HUES6 (cell line): ENCODE data around the gene PREB.

Experiments
- H3K27ac ChIP-seq: 2 replicates; pipeline ENCODE4 v1.7.0; 2013; ENCODE audit warnings: low read depth, mild to moderate bottlenecking, low read length, inconsistent platforms
- H3K27me3 ChIP-seq: 2 replicates; pipeline ENCODE4 v1.6.1; 2013; ENCODE audit warnings: low read length; ENCODE audit not compliant: control insufficient read depth, insufficient read depth
- H3K36me3 ChIP-seq: 2 replicates; pipeline ENCODE4 v1.6.1; 2013; ENCODE audit warnings: low read length; ENCODE audit not compliant: control insufficient read depth, insufficient read depth
- H3K4me1 ChIP-seq: 2 replicates; pipeline ENCODE4 v1.6.1; 2013; ENCODE audit warnings: low read length; ENCODE audit not compliant: control insufficient read depth, insufficient read depth
- H3K4me3 ChIP-seq: 2 replicates; pipeline ENCODE4 v1.5.1; 2013; ENCODE audit warnings: low read depth, low read length
- H3K9ac ChIP-seq: one replicate; pipeline ENCODE4 v1.6.1; 2013; ENCODE audit warnings: mild to moderate bottlenecking, low read length
- H3K9me3 ChIP-seq: 2 replicates; pipeline ENCODE4 v1.6.1; 2013; ENCODE audit warnings: low read depth, low read length; ENCODE audit not compliant: control insufficient read depth, insufficient read depth

The PREB gene

DNA sequence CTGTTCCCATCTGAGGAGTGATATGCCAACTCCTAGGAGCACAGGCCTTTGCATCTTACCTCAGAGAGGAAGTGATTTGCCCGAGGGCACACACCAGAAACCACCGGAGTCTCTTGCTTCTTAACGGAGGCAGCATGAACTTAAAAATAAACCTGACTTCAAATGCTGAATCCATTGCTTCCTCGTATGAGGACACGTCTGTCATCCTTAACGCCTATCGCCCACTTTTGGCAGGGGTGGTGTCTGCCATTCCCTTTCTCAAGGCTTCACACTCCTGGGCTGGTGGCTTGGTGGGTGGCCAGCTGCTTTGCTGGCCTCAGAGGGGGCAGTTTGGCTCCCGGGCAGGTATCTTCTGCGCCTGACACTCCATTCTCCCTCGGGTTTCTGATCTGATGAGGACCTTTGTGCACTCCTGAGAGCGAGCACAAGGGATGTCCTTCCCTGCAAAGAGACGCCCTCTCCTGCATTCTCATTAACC lies 1.1 kb upstream of the PREB start:
- peaks cover 25% of the 10 kb centered on the region for H3K36me3 ChIP-seq
- H3K4me3 ChIP-seq = no peak overlapping the region
- H3K9me3 ChIP-seq = no peaks in the 10 kb centered on the region
- no peak overlapping the region for H3K27ac ChIP-seq
- no peak overlapping the region for H3K9ac ChIP-seq
- peaks cover 6% of the 10 kb centered on the region; the same call in 1 of the 2 replicates for H3K4me1 ChIP-seq
- H3K27me3 ChIP-seq = peaks cover 3% of the 10 kb centered on the region; the same call in 1 of the 2 replicates

DNA sequence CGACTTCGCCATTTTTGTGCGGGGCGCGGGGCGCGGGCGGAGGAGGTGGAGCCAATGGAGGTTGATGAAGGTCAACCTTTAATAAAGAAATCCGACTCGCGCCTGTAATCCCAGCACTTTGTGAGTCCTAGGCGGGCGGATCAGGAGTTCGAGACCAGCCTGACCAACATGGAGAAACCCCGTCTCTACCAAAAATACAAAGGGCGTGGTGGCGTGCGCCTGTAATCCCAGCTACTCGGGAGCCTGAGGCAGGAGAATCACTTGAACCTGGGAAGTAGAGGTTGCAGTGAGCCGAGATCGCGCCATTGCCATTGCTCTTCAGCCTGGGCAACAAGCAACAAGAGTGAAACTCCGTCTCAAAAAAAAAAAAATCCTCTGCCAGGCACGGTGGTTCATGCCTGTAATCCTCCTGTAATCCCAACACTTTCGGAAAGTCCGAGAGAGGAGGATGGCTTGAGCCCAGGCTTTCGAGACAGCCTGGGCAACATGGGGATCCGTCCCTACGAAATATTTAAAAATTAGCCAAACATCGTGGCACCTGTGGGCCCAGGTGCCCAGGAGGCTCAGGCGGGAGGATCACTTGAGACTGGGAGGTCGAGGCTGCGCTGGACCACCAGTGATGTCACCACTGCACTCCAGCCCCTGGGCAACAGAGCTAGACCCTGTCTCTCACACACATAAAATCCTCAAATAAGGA lies 493 bp upstream of the PREB start:
- H3K4me1 ChIP-seq = peaks cover 6% of the 10 kb centered on the region; the same call in 1 of the 2 replicates
- H3K27ac ChIP-seq = no peak overlapping the region
- H3K9me3 ChIP-seq = no peaks in the 10 kb centered on the region
- no peak overlapping the region for H3K9ac ChIP-seq
- peak overlapping the region; percentile 96 for H3K4me3 ChIP-seq
- H3K36me3 ChIP-seq = peaks cover 31% of the 10 kb centered on the region
- H3K27me3 ChIP-seq = peaks cover 3% of the 10 kb centered on the region; the same call in 1 of the 2 replicates

DNA sequence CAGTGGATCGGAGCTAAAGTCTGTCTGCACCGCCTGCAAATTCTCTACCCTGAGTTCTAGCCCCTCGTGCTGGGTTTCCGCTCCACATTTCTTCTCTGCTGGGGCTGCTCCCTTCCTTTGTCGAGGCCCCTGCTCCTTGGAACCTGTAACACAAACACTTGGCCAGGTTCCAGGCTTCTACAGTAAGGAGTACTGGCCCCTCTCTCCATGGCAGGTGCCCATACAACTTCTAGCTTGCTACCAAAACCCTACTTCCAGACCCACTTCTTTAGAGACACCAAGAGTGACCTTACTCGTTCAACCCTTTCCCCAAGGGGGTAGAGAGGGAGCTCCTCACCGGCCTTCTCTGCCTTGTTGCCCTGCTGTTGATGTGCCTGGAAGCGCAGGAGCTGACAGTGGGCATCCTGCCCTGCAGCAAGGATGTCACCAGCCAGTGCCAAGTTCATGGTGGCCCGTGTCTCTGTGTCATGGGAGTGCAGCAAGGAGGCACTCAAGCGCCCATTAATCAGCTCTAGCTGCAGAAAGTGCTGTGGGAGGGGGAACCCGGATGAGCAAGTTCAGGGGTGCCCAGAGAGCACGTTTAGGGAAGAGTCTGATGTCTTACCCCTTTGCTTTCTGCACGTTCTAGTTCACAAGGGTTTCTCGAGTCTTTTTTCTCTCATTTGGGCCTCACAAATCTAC lies 1.1 kb downstream of the PREB start:
- peaks cover 6% of the 10 kb centered on the region; the same call in 1 of the 2 replicates for H3K4me1 ChIP-seq
- H3K9me3 ChIP-seq = no peaks in the 10 kb centered on the region
- peaks cover 3% of the 10 kb centered on the region; the same call in 1 of the 2 replicates for H3K27me3 ChIP-seq
- H3K36me3 ChIP-seq = peaks cover 37% of the 10 kb centered on the region
- H3K27ac ChIP-seq = no peak overlapping the region
- peak overlapping the region; percentile 77 for H3K9ac ChIP-seq
- peak overlapping the region; percentile 96 for H3K4me3 ChIP-seq

DNA sequence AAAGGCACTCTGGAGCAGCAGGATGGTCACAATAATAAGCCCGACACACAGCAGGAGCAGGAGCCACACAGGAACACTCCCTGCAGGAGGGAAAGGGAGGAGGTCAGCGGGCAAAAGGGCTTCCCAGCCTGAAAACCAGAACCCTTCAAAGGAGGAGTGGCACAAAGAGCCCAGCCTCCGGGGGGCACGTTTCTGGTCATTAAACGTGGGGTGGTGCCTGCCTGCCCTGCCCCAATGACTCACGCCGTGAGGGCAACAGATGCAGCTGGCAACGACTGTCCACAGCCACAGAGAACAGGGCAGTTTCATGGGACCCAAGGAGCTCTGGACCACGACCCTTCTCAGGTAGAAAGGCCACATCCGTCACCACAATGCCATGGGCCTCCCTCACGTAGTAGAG lies 3.0 kb downstream of the PREB start:
- H3K27me3 ChIP-seq = no peaks in the 10 kb centered on the region
- H3K4me3 ChIP-seq = no peak overlapping the region
- H3K9ac ChIP-seq = no peak overlapping the region
- H3K9me3 ChIP-seq = no peaks in the 10 kb centered on the region
- H3K4me1 ChIP-seq = peaks cover 6% of the 10 kb centered on the region; the same call in 1 of the 2 replicates
- no peak overlapping the region for H3K27ac ChIP-seq
- H3K36me3 ChIP-seq = peaks cover 37% of the 10 kb centered on the region

DNA sequence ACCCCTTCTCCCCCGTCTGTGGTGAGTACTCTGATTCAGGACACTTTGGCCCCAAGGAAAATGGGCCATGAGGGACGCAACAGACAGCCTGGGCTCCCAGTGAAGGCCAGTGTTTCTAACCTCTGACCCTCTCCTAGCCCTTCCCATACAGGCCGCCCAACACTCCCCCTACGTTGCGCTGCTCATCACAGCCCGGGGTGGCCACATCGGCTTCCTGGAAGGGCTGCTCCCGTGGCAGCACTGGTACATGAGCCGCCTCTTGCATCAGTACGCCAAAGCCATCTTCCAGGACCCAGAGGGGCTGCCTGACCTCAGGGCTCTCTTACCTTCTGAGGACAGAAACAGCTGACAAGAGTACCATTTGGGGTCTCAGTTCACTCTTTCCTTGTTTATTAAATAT lies 4.0 kb downstream of the PREB start:
- H3K4me3 ChIP-seq = no peak overlapping the region
- no peaks in the 10 kb centered on the region for H3K27me3 ChIP-seq
- peaks cover 6% of the 10 kb centered on the region; the same call in 1 of the 2 replicates for H3K4me1 ChIP-seq
- H3K9me3 ChIP-seq = no peaks in the 10 kb centered on the region
- H3K27ac ChIP-seq = no peak overlapping the region
- H3K9ac ChIP-seq = no peak overlapping the region
- H3K36me3 ChIP-seq = peaks cover 37% of the 10 kb centered on the region

DNA sequence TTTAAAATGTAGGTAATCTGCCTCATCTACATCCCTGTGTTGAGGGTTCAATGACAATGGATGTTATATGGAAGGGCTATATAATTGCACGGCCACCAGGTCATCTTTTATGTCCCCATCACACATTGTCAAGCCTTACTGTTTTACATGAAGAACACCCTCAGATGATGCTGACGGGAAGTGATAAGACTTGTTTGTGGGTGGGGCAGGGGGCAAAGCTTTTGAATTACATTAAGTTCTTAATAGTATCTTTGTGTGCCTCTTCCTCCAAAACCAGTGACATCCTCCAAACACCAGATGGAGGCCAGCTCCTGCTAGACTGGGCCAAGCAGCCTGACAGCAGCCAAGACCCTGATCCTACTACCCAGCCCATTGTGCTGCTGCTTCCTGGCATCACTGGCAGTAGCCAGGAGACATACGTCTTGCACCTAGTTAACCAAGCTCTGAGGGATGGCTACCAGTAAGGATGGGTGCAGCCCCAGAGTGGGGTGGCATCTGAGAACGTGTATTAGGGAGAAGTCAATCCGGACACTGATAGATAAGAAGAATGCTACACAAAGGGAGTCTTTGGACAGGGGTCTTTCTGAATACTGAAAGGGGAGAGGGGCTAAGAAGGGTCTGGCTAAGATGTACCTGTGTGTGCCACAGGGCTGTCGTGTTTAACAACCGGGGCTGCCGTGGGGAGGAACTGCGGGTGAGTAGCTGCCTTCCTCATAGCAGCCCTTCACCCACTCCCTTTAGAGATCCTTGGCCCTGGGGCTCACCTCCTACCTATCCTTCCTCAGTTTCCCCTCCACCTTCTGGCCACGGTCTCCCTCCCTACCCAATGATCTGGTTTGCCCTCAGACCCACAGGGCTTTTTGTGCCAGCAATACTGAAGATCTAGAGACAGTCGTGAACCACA lies 5.5 kb downstream of the PREB start:
- peaks cover 7% of the 10 kb centered on the region for H3K27me3 ChIP-seq
- H3K9me3 ChIP-seq = no peaks in the 10 kb centered on the region
- H3K36me3 ChIP-seq = peaks cover 37% of the 10 kb centered on the region
- no peak overlapping the region for H3K9ac ChIP-seq
- no peak overlapping the region for H3K27ac ChIP-seq
- peaks cover 9% of the 10 kb centered on the region for H3K4me1 ChIP-seq
- no peak overlapping the region for H3K4me3 ChIP-seq

DNA sequence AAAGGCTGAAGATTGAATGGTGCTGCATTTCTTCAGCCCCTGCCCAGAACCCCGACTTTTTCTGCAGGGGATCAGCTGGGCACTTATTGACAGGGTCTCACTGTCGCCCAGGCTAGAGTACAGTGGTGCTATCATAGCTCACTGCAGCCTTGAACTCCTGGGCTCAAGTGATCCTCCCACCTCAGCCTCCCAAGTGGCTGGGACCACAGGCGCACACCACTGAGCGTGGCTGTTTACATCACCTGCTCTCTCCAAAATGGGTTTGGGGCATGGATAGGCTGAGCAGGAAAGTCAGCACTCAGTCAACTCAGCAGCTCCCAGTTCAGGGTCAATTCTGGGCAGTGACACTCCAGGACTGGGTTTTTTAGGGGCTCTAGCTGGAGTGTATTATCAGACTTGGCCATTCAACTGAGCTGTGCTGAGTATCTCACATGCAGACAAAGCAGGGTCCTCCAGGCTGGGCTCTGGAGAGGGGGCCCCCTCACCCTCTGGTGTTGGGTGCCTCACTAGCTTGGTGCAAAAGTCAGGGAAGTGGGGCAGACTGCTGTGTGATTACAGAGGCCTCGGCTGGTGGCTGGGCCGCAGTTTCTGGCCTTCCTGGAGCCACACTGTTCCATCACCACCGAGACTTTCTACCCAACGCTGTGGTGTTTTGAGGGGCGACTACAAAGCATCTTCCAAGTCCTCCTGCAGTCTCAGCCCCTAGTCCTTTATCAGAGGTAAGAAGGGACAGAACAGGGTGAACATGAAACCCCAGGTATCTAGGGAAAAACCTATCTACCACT lies 6.4 kb downstream of the PREB start:
- H3K36me3 ChIP-seq = peaks cover 37% of the 10 kb centered on the region
- H3K27ac ChIP-seq = no peak overlapping the region
- peaks cover 8% of the 10 kb centered on the region for H3K4me1 ChIP-seq
- no peak overlapping the region for H3K4me3 ChIP-seq
- no peak overlapping the region for H3K9ac ChIP-seq
- H3K9me3 ChIP-seq = no peaks in the 10 kb centered on the region
- peaks cover 16% of the 10 kb centered on the region for H3K27me3 ChIP-seq

DNA sequence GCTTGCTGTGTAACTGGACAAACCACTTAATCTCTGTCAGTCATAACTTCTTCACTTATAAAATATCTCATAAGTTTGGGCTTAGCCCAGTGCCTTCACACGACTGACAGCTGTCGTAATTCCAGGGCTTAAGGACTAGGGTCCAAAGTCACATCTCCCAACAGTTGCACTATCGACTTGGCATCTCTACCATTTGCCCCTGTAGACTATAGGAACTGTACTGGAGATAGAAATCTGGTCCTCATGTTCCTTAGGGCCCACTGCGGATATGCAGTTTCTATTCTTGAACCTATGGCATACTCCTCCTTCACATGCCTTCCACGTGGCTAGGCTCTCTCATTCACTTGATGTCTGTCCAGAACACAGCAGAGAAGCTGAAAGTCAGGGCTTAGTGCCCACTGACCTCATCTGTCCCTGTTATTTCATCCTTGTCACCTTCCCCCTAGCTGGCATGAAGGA lies 8.2 kb downstream of the PREB start:
- Histone ChIP-seq H3K9ac (no peak overlapping the region), H3K9me3 (no peaks in the 10 kb centered on the region), H3K27ac (no peak overlapping the region), H3K4me3 (no peak overlapping the region), H3K4me1 (peaks cover 9% of the 10 kb centered on the region), H3K27me3 (peaks cover 34% of the 10 kb centered on the region), H3K36me3 (peaks cover 20% of the 10 kb centered on the region)

DNA sequence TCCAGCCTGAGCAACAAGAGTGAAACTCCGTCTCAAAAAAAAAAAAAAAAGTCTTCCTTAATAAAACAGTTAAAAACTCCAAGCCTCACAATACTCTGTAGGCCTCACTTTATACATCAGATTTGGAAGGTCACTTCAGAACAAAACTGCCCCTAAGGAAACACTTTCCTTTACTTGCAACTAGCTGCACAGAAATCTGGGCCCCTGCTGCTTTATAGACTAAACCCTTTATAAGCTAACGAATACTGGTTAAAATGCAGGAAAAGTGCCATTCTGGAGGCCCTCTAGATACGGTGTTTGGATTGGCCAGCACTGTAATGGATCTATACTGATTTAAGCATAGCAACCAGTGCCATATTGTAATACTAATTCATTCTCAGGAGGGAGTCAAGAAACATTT lies 9.3 kb downstream of the PREB start:
- H3K27me3 ChIP-seq = peaks cover 46% of the 10 kb centered on the region
- no peak overlapping the region for H3K4me3 ChIP-seq
- no peak overlapping the region for H3K27ac ChIP-seq
- peaks cover 9% of the 10 kb centered on the region for H3K4me1 ChIP-seq
- peaks cover 8% of the 10 kb centered on the region for H3K36me3 ChIP-seq
- no peak overlapping the region for H3K9ac ChIP-seq
- no peaks in the 10 kb centered on the region for H3K9me3 ChIP-seq
